Activated CD4-positive, alpha-beta T cell treated with anti-CD3 and anti-CD28 coated beads, Interleukin-2, amount 50 U/mL, for 1 hour (primary cell): Measurements from ENCODE around the gene DNER.
"Not testable (repeated sequence)": the region's sequence is repeated elsewhere in the genome, so short reads cannot be mapped to it uniquely, and the experiment has no call there.

Experiments used
- DNase-seq: peaks from one replicate; pipeline ENCODE4 v3.0.0-alpha.2; 2020

Gene DNER

DNA sequence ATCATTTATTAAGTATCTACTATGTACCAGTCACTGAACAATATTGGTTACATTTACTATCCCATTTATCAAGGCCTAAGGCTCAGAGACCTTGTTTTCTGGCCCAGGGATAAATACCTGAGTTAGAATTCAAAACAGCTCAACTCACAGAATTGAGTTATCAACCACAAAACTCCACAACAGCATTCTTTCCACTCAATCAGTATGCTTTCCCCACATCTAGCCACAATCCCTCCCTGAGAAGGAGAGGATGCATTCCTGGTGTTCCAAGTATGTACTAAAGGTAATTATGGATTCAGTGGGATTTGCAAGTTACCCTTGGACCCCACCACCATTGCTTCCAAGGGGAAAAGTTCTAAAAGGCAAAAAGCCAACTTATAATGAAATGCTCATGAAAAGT is 339.1 kb downstream of the DNER start:
- DNase-seq, result no peak

DNA sequence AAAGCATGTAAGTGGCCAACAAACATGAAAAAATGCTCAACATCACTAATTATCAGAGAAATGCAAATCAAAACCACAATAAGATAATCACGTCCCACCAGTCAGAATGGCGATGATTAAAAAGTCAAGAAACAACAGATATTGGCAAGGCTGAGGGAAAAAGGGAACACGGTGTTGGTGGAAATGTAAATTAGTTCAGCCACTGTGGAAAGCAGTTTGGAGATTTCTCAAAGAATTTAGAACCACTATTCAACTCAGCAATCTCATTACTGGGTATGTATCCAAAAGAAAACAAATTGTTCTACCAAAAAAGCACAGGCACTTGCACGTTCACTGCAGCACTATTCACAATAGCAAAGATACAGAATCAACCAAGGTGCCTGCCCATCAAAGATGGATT is 341.0 kb downstream of the DNER start:
- DNase-seq, result not testable (repeated sequence)

DNA sequence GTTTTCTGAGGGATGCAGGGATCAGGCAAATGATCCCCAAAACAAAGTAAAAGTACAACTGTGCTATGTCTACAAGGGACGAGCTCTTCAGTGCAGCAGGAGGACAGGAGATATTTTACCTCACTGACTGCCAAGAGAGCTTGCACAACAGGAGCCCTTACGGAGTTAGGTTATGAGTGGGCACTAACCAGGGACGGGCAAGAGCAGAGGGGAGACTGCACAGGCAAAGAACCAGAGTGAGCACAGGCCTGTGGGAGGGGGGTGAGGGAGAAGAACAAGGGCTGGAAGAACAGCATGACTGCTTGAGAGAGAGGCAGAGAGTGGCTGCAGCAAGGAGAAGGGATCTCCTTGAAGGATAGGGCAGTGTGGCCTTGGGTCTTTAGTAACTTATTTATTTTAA is 342.1 kb downstream of the DNER start:
- no peak for DNase-seq

DNA sequence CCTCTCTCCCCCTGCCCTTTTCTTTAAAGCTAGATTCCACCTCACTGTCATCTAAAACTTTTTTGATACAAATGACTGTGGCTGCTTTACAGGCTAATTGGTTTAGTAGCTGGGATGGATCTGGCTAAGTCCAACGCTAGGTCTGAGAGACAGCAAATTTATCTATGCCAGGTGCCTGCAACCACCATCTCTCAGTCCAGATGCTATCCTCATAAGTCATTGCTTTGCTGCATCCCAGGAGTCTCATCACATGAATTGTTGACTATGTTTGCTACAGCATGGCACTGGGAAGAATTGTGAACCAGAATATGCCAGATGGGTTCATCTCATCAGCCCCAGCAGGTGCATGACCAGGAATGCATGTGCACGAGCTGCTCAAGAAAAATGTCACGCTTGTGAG is 343.3 kb downstream of the DNER start:
- no peak for DNase-seq

DNA sequence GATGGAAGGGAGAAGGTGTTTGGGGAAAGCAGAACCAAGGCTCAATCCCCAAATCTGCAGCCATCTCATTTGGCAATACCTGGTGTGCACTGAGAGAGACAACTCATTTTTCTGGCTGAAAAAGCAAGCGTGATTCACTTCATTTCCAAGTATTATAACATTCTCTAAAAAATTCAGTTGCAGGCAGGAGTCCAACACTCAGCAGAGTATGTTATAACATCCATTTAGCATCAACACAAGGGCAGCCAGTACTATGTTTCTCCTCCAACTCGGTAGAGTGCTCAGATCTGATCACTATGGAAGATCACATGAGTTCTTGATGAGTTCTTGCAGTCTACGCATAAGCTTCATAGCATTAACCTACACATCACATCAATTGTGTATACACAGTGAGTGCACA is 343.8 kb downstream of the DNER start:
- DNase-seq, result no peak

DNA sequence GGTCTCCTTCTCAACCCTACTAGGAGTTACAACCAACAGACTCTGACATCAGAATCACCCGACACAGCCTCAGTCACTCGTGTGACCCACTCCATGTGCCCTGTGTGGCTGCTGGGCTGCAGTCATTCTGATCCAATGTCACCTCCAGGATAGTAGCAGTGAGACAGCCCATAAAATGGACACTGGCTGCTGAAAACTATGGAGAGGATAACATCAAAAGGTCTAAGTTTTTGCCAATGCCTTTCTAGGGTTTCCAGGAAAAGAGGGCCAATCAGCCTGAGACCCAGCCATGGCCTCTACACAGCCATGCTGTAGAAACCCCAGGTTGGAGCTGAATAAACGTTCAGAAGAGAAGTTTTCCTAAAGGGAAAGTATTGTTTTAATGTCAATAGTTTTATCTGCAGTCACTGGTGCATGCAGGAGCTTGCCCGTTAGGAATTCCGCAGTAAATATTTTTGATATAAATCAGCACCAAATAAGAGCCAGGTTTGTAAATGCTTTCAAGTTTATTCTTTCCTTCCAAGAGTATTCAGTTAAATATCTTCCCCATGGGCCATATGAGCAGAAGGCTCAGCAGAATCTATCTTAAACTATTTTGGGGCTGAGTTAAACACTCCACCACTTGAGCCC is 351.1 kb downstream of the DNER start:
- no peak for DNase-seq

DNA sequence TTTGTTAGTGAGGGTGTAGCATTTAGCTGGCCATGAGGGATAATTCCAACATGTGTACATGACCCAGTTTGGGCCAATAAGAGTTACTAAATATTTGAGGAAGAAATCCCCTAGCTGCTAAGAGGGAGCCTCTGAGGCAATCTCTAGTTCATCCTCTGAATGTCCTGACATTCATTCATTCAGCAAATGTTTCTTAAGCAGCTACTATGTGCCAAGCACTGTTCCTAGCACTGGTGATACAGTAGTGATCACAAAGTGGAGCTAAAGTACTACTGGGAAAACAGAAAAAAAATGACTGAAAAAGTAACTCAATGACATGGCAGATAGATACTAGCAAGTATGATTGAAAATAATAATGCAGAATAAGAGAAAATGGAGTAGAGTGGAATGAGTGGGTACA is 363.5 kb downstream of the DNER start:
- DNase-seq, result no peak

DNA sequence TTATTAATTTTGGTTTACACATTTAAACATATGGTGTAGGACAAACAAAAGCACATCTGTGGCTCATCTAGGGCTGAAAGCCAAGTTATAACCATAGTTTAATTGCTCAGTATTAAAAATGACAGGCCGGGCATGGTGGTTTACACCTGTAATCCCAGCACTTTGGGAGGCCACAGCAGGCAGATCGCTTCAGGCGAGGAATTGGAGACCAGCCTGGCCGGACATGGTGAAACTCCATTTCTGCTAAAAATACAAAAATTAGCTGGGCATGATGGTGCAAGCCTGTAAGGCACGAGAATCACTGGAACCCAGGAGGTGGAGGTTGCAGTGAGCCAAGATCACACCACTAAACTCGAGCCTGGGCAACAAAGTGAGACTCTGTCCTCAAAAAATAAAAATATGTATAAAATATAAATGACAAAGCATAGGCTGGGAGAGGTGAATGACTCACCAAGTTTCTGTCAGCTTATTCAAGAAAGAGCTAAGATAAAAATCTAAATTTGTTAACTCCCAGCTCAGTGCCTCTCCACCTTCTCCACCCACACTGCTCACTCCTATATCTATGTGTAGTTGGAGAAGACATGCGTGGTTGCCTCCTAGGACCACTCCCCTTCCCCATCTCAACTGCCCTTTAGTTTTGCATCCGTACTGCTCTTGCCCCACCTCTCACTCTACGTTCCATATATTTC is 364.1 kb downstream of the DNER start:
- DNase-seq, result no peak

DNA sequence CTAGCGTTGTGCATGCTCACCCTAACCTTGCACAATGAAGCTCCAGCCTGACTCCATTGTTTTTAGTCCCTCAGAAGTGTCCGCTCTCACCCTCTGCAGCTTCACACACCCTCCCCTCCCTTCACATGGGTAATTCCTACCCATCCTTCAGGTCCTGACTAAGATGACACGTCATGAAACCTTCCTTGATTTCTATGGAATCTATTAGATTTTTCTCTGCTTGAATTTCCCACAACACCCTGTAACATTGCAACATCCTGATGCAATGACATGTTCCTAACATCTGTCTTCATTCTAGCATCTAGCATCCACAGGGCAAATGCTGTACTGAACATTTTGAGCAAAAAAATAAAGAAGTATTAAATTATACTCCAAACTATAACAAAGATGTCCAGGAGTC is 366.2 kb downstream of the DNER start:
- DNase-seq, result no peak

DNA sequence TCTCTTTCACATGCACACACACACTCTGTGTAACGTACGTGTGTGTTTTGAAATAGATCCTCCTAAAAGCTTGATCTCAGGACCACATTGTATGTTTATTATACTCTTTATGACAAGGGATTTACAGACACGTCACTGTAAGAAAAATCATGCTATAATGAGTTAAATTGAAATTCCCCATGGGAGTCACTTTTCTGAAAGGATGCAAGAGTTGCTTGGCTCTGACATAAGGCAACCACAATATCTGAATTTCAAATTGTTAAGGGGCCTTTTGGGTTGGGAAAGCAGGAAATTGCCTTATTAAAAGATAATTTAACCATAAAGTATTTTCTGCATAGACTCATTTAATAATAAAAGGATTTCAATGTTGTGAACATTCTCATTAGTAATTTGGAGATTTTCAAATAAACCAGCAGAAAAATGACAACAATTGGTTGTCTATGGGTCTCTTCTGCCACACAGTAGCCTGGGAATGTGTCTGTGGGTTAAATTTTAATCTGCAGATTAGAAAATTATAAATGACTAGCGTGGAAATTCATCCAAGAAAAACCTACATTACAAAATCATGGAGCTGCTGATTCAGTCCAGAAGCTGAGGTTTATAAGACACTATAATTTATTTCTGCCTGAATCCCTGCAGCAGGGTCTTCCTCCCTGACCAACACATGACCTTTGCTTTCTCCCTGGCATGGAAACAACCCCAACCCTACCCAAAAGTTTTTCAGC is 367.4 kb downstream of the DNER start:
- no peak for DNase-seq

DNA sequence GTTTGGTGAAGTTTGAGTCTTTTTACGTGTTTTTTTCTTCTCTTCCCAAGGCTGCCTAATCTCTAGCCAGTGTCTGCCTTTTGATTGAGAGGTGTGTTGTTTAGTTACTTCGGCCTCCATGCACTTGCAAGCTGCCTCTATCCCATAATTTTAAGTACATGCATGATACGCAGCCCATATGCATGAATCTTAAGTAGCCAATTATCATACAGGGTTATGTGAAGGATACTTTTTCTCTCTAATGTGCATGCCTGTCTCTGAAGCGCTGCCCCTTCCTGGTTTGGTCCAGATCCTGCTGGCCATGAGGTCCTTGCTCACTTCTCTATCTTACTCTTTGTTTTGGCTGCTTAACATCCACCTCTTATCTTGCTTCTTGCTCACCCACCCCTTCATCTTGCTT is 369.4 kb downstream of the DNER start:
- no peak for DNase-seq

DNA sequence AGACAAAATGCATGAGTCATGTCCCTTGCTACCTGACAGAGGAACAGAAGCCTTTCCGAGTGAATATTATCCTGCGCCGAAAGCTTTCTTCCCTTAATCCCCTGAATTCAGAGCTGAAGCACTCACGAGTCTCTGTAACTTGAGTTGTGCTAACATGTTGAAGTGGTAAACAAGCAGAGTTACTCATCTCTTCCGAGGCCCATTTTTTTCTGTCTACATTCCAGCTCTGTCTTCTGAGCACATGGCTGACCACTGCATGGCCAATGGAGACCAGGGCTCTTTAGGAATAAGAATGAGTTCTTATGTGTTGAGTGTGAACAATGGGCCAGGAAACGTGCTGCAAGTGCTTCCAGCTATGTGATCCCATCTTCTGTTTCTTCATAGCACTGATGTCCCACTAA is 370.2 kb downstream of the DNER start:
- no peak for DNase-seq

DNA sequence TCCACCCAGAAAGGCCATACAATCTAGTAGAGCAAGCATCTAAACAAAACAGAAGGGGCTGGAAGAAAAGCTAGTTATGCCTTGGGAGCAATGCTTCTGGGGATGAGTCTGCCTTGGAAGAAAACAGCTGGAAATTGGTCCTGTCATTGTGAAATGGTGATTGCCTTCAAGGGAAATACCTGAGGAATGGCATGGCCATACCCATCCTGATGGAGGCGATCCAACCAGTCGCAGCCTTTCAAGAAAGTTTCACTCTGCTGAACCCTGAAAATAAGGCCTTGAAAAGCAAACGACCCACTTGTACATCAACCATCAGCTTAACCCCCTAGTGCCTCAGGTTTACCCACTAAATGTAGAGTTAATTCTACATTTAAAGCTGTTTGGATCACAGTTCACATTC is 370.7 kb downstream of the DNER start:
- no peak for DNase-seq

DNA sequence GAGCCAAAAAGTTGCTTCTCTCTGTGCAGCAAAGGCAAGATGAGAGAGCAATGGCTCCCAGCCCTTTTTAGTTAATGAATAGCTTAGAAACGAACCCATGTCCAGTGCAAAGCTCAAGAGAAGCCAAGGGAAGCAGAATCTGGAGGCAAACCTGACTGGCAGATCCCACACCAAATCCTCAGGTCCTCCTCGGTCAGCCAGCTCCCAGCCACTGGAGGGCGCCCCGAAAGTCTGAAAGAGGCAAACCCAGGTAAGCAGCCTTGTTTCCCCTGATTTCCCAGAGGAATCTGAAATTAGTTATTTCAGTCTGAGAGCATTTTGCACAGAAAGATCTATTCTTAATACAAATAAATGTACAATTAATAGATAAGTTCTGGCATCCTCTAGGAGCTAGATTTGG is 372.0 kb downstream of the DNER start:
- no peak for DNase-seq

DNA sequence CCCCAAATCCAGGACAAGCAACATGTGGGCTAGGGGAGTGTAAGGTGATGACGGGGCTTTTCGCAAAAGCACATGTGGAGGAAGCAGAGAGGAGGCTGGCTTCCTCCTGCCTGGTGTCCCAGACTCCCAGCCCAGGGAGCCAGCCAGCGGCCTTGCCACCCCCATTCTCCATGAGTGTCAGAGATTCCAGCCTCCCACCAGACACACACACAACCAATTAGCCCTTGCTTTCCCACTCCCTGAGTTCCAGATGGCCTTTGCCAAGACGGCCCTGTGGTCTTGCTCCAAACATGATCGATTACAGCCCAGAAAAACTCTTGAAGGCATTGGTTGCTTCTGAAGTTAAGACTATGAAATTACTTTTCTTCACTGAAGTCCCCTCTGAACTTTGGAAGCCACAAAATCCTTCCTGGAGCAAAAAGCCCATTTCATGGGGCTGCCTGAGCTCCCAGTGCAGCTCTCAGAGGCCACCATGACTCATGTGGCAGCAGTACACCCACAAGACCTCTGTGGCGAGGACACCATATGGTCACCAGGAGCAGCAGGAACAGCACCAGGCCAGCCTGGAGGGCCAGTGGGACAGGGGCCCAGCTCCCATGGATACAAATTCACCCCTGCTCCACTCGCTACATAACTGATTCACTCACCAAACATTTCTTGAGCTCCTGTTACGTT is 374.1 kb downstream of the DNER start:
- DNase-seq, result no peak

DNA sequence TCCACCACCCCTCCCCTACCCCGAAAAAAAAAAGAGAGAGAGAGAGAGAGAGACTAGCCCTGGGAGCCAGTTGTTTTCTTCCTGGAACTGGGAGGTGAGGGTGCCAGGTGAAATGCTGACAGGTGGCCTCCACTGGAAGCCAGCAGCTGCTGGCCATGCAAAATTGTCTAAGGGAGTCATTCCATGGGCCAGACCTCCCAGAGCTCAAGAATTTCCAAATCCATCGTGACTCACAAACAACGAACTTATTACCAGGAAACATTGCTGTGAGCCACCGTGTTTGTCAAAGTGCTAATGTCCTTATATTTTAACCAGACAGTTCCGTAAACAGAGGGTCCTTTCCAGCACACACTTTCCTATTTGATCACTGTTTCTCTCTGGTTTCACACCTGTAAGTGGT is 374.7 kb downstream of the DNER start:
- DNase-seq, result no peak

DNA sequence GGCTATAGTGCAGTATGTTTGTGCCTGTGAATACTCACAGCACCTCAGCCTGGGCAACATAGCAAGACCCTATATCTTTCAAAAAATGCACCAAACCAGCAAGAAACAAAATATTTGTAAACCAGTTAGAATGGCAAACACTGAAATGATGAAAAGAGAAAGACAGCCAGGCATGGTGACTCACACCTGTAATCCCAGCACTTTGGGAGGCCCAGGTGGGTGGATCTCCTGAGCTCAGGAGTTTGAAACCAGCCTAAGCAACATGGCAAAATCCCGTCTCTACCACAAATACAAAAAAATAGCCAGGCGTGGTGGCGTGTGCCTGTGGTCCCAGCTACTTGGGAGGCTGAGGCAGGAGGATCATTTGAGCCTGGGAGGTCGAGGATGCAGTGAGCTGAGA is 375.2 kb downstream of the DNER start:
- not testable (repeated sequence) for DNase-seq

DNA sequence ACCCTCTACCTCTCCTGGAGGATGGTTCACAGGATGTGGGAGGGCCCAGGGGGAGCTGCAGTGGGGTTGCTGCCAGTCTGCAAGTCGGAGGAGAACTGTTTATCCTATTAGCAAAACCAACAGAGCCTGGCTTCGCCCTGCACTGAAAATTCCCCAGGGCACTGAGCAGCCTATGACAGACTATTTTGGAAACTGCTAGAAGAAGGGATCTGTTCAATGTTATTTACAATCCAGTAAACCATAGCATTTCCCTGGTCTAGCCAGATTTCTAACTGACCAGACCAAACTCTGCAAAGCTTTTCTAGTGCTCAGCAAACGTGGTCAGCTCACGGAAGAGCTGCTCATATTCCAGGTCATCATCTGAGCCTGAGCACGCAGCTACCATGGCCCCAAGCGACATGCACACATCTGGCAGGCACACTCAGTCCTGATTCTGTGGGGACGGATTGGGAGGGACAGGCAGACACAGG is 378.4 kb downstream of the DNER start:
- DNase-seq, result no peak

DNA sequence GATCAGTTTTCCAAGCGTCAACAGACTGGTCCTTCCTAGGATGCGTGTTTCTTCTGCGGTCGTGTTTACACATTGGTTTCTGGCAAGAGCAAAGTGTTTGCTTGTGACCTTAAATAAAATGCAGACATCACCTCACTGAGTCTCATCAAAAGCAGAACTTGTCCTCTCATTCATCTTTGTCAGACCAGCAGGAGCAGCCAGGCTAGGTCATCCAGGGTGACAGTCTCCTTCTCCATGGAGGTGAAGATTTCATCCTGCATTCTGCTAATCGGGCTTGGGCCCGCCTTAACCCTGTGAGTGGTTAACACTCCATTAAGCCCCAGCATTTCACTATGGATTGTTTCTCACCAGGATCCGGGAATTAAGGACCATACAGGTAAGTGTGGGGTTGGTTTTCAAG is 379.0 kb downstream of the DNER start:
- no peak for DNase-seq

DNA sequence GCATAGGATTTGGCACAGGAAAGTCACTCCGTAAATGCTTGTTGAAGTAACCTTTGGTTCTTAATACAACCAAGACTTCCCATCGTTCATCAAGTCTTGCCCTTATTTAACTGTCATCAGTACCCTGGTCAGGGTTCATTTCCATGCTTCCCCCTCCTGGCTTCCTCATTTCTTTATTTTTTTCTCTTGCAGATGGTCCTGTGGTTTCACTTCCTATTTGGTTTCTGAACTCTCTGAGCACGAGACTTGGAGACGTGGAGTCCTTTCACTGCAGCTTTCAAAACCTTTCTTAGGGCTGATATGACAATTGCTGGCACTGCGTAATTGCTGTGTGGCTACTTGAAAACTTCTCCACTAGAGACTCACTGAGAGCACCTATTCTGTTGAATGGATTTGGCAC is 383.4 kb downstream of the DNER start:
- DNase-seq, result no peak

DNA sequence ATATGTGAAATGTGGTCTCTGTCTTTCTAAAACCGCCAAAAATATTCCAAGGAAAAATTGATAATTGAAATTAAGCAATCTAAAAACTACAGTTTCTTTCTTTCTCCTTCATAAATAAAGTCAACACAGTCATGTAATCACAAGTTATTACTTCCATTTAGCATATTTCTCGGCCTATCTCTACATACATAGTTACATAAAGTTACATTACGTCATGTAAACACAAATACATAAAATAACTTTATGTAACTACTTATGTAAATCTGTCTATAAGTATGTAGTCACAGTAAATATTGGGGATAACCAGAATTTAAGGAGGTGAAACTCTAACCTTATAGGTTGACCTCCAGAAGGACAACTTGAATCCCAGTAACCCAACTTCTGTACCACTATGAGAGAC is 394.8 kb downstream of the DNER start:
- DNase-seq, result no peak

DNA sequence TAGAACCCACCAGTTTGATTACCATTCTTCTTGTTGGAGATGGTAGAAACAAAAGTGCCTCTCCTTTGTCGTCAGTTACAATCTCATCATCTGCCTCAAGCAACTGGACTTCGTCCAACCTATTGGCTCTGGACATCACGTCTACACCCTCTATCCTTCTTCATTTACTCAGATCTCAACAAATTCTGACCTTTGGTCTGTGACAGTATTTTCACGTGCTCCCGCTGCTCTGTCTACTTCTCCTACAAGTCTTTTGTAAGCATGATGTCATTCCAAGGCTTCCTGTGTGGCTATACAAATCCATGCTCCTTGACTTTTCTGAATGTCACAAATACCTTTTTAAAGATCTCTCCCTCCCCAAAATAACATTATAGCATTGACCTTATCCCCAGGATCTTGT is 400.2 kb downstream of the DNER start:
- no peak for DNase-seq

DNA sequence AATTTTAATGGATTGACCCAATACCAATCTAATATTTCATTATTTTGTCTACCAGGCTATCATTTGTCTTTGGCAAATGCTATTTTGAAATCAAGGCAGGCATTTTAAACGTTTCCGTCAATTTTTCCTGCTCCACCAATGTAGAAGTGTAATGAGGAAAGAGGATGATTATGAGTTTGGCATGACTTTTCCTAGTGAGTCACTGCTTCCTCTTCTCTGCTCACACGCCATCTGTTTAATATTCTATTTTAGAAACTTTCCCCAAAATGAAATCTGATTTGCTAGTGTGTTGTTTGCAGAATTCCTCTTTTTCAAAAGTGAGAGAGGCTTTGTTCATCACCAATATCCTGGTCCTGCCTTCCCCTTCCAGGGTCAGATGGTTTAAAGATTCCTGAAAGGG is 400.8 kb downstream of the DNER start:
- no peak for DNase-seq
